GM21381 (cell line): ENCODE results near the gene JPH3.

Experiments
- ATAC-seq: cut with Tn5 transposase; IDR thresholded peaks from one replicate; pipeline ENCODE4 v1.9.1; 2021; ENCODE audit warnings: mild to moderate bottlenecking, moderate library complexity; ENCODE audit not compliant: unreplicated experiment

JPH3 gene

GRCh38 chr16:87648698-87649487 is 46.6 kb downstream of the JPH3 start:
- no peak for ATAC-seq

GRCh38 chr16:87652386-87652785 is 50.1 kb downstream of the JPH3 start:
- ATAC-seq: no peak

DNA sequence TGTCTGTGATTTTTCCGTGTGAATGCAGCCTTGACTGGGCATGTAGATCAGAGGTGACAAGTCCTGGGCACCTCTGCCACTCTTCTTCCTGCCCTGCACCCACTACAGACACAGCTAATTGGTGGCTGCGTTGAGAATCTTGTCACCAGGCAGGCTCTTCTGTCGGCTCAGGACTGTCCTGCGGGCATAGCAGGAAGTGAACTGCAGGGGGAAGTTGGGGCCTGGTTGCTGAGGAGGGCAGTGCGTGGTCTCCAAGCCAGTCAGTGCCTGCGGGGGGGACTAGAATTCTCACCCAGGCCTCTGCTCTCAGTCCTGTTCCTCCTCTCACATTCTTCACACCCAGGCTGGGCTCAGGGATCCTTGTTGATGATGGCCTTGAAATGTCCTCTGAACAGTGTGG is 50.5 kb downstream of the JPH3 start:
- ATAC-seq: no peak

GRCh38 chr16:87653234-87653633 is 50.9 kb downstream of the JPH3 start:
- no peak for ATAC-seq

DNA sequence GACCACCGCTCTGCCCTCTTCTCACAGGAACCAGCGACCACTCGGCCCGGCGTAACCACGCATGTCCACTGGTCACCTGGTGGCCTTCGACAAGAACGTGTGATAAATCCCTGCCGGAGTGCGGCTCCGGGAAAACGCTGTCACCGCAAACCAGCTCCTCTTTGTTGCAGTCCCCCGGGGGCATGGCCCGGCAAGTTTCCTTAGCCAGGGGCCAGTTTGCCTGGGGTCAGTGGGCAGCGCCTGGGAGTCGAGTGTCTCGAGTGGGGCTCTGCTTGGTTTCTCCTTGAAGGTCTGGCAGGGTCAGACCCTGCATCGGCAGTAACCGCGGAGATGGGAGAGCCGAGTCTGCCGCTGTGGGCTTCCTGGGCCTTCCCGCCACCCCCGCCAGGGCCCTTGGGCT is 52.5 kb downstream of the JPH3 start:
- no peak for ATAC-seq

DNA sequence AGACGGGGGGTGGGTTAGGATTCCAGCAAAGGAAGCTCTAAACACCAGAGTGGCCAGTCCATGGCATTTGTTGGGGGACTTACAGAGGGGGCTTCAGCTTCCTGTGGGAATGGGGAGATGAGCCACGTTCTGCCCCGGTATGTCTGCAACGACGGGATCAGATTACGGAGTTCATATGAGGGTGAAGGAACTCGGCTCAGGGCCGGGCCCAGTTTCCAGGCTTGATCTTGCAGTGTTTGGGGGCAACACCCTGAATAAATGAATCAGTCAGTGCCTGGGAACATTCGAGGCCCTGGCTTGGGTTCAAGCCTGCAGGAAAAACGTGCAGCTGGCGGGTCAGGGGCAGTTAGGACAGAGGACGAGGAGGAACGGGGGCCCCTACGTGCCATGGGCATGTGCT is 54.0 kb downstream of the JPH3 start:
- ATAC-seq: no peak

DNA sequence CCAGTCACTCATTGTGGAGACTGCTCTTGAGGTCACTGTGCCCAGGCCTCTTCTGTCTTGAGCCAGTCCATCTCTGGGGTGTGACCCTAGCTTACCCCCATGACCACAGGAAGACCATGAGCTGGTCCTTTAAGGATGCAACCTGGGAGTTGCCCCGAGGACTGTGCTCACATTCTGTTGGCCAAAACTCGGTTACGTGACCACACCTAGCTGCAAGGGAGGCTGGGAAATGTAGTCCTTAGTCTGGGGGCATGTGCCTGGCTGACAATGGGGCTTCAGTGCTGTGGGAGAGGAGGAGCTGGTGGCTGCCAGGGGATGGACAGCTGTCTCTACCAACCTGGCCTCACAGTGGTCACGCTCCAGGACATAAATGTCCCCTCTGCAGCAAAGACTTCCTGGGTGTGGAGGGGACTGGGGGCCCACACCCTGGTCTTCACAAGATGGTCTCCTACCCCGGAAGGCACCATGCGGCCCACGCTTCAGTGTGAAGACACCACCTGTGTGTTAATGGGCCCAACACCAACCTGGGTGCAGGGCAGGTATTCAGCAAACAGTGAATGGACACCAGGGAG is 55.4 kb downstream of the JPH3 start:
- ATAC-seq: no peak

DNA sequence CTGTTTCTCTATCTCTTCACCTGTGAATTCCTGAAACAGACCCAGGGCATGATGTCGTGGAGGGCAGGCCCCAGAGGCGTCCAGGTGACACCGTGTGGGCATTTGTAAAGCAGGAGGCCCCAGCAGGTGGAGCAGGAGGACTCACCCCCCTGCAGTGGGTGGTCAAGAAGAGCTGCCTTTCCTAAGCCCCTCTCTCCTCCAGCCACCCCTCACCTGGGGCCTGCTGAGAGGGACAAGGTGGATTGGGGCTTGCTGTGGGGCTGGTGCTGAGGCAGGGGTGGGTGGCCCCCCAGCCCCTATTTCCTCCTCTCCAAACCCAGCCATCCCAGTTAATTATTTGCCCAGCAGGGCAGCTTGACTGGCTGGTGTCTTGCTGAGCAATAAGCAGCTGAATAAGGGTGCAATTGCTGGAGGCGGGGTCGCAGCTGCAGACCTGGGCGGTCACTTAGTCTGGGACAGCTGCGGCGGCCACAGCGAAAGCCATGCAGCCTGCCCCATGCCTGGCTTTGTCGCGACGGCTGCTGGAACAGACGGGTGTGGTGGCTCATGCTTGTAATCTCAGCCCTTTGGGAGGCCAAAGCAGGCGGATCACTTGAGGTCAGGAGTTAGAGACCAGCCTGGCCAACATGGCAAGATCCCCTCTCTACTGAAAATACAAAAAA is 56.4 kb downstream of the JPH3 start:
- ATAC-seq: no peak

GRCh38 chr16:87661561-87661960 is 59.3 kb downstream of the JPH3 start:
- no peak for ATAC-seq

DNA sequence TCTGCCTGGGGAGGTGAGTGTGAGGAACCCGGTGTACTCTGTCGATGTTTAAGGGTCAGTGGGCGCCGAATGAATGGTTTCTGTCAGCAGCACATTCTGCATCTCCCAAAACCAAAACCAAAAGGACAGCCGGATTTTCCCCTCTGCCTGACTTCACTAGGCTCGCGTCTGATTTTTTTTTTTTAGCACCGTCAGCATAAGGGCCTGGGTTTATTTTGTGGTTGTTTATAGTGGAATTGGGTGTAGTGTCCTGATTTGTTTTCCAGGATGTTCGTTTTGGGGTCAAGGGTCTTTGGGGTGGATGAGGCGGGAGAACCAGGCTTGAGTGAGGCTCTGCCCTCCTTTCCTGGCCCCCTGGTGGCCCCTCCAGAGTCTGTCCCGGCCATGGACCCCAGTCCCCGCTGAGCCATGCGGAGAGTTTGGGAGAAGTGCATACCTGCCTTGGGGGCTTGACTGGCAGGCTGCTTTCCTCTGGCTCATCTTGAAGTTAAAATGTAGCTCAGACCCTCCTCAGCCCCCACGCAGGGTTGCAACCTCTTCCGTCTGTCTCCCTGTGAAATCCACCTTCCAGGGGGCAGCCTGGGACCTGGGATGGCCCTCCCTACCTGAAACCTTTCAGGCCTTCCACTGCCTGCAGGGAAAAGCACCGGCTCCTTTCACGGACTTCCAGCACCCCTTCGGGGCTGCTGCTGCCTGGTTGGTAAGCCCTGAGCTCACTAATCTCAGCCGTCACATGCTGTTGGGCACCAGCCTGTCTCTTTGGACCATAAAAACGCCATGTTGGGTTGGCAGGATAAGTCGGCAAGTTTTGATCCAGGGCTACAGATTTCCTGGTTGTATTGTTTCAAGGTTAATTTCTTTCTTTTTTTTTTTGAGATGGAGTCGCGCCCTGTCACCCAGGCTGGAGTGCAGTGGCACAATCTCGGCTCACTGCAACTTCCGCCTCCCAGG is 60.2 kb downstream of the JPH3 start:
- no peak for ATAC-seq

DNA sequence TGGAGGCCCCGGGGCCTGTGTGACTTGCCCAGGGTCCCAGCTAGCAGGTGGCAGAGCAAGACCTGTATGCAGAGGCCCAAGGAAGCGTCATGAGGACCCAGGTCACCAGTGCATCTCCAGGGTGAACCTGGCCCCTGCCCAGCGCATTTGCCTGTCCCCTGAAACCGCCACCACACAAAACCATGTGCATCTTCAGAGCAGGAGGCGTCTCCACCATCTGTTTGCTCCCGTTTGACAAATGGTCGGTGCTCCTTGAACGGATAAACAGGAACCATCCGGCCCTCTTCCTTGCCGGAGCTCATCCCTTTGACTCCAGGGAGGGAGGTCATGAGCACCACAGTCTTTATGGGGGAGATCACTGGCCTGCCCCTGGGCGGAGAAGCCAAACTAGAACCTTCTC is 62.5 kb downstream of the JPH3 start:
- no peak for ATAC-seq

GRCh38 chr16:87665193-87665592 is 62.9 kb downstream of the JPH3 start:
- ATAC-seq: no peak

DNA sequence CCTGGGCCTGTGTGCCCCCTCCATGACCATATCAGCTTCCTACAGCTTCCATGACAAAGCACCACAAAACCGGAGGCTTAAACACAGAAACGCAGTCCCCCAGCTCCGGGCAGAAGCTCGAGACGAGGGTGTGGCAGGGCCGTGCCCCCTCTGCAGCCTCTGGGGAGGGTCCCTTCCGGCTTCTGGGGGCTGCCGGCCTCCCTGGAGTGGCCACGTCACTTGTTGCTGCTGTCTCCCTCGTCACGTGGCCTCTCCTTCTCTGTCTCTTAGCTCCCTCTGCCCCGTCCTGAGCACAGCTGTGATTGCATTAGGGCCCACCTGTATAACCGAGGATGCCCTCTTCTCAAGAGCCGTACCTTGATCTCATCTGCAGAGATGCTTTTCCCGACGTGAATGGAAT is 64.6 kb downstream of the JPH3 start:
- no peak for ATAC-seq

GRCh38 chr16:87667443-87667842 is 65.1 kb downstream of the JPH3 start:
- ATAC-seq: no peak

DNA sequence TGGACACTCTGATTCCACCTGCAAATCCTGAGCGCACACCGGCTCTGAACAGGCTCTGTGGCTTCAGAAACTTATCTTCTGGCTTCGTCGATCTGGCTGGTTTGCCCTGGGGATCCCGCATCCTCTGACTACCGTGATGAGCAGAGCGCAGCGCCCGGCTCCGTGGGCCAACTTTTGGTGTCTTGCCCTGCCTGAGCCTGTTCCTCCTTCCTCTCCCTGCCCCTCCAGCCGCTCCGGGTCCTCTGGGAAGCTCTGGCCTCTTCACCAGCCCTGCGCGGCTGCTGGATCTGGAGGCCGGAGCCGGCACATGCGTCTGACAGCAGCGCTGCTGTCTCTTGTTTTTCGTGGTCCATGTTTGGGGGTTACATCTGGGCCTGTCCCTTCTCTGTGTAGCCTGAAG is 65.6 kb downstream of the JPH3 start:
- no peak for ATAC-seq

DNA sequence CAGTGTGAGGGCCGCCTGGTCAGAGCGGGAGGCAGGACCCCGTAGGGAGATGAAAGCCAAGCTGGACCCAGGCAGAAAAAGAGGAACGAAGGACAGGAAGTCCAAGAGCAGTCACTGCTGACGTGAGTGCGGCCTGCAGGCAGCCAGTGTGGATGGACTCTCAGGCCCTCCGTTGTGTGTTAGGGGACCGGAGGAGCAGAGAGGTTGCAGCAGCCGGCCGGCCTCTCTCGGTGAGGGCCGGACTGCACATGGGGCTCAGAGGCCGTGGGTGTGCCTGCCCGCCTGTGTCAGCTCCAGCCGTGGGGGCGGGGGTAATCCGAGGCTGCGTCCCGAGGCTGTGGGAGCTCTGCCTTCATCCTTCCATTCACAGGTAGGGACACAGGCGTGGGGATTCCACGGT is 67.4 kb downstream of the JPH3 start:
- ATAC-seq: no peak

GRCh38 chr16:87671221-87671620 is 68.9 kb downstream of the JPH3 start:
- no peak for ATAC-seq

DNA sequence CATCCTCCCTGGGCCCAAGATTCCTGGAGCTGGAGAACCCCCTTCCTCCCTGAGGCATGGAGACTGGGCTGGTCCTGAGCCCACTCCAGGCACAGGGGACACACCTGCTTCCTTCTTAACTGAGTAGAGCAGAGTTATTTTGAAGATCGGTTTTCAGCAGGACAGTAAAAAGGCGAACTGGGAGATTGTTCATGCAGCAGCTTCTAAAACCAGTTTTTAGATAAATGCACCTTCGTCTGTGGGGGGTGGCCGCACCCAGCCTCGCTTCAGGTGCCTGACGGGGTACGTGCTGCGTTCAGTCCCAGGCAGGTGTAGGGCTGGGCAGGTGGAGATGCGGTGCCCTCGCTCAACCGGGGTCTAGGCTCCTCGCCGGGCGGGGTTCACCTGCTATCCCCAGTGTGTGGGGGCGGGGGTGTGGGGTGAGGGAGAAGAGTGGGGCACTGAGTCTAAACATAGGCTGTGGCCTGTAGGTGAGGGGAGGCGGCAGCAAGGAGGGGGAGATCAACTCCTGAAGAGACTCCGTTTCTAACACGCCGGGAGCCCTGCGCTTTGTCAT is 69.5 kb downstream of the JPH3 start:
- ATAC-seq: no peak

- ATAC-seq: no peak
Observed at GRCh38 chr16:87674419-87674818, 72.1 kb downstream of the JPH3 start.

- ATAC-seq: no peak
Observed at GRCh38 chr16:87675111-87675719, 72.9 kb downstream of the JPH3 start.
